ENCODE results near the gene MUS81.
A peak's percentile ranks its signal among the peaks of the same experiment; 100 is the strongest.

MUS81 gene

DNA sequence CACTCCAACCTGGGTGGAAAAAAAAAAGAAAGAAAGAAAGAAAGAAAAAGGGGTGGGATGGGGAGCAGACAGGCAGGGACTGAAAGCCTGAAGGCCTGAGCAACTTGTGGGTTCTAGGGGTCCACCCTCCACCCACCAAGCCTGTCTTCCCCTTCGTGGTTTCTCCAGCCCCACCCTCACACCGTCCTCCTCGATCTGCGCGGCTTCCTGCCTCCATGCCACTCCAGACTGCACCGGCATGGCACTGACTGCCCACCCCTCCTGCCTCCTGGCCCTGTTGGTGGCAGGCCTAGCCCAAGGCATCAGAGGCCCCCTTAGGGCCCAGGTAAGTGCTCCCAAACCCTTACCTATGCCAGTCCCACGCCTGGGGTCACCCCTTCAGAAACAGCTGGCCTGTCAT is 19.4 kb downstream of the MUS81 start, which contains the start of gene CTSW:
Gene CTSW (plus strand): TSS at position 221 of the 400 bp plus-strand sequence. CDS start 18 bp downstream, at position 239.
- H3K4me2 ChIP-seq (ENCODE audit: low read depth, low read length), result peak within 1 kb of the TSS; percentile 91; the same call in 1 of the 2 replicates
- TF ChIP-seq EZH2phosphoT487 (IDR thresholded peaks at IDR 0.05; ENCODE audit: low read length) (no peak), EZH2 (optimal IDR thresholded peaks at IDR 0.05; ENCODE audit: low read depth, low read length) (no peak)
- TF ChIP-seq, protein P1, sequence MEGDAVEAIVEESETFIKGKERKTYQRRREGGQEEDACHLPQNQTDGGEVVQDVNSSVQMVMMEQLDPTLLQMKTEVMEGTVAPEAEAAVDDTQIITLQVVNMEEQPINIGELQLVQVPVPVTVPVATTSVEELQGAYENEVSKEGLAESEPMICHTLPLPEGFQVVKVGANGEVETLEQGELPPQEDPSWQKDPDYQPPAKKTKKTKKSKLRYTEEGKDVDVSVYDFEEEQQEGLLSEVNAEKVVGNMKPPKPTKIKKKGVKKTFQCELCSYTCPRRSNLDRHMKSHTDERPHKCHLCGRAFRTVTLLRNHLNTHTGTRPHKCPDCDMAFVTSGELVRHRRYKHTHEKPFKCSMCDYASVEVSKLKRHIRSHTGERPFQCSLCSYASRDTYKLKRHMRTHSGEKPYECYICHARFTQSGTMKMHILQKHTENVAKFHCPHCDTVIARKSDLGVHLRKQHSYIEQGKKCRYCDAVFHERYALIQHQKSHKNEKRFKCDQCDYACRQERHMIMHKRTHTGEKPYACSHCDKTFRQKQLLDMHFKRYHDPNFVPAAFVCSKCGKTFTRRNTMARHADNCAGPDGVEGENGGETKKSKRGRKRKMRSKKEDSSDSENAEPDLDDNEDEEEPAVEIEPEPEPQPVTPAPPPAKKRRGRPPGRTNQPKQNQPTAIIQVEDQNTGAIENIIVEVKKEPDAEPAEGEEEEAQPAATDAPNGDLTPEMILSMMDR (IDR thresholded peaks at IDR 0.05; ENCODE audit: low read length), result no peak
- H3K9me2 ChIP-seq (replicated peaks; ENCODE audit: insufficient read depth, low read length), result no peaks in the 10 kb centered on the region
- H3K79me2 ChIP-seq (ENCODE audit: low read length), result peaks cover 8% of the 10 kb centered on the region
- no peak for DNase-seq
- H4K20me1 ChIP-seq (ENCODE audit: insufficient read depth, low read length), result no peaks in the 10 kb centered on the region
- no peak within 1 kb of the TSS for H3K4me3 ChIP-seq (ENCODE audit: low read length)
- H3K9me3 ChIP-seq (replicated peaks; ENCODE audit: insufficient read depth, low read length), result no peaks in the 10 kb centered on the region
- no peaks in the 10 kb centered on the region for H3F3A ChIP-seq (ENCODE audit: insufficient read depth, low read length)
- H3K36me3 ChIP-seq (replicated peaks; ENCODE audit: insufficient read depth, low read length), result peaks cover 8% of the 10 kb centered on the region
- H3K4me1 ChIP-seq (ENCODE audit: low read length), result peaks cover 12% of the 10 kb centered on the region; the same call in 1 of the 2 replicates
- no peak within 1 kb of the TSS for H3K9ac ChIP-seq (ENCODE audit: low read length)
- H2AFZ ChIP-seq (ENCODE audit: low read length), result no peak within 1 kb of the TSS
- H3K27ac ChIP-seq (ENCODE audit: low read length), result no peak within 1 kb of the TSS
- H3K27me3 ChIP-seq (replicated peaks; ENCODE audit: insufficient read depth, low read length), result no peaks in the 10 kb centered on the region

DNA sequence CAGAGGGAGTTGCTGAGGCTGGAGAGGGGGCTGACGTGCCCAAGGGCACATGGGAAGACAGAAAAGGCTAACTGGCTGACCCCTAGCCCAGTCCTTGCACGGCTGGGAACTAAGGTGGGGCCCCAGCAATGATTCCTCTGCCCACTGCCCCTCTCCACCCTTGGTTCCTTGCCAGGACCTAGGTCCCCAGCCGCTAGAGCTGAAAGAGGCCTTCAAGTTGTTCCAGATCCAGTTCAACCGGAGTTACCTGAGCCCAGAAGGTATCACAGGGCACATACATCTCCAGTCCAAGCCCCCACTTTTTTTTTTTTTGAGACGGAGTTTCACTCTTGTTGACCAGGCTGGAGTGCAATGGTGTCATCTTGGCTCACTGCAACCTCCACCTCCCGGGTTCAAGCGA is 19.8 kb downstream of the MUS81 start:
- H3K4me1 ChIP-seq (ENCODE audit: low read length), result peaks cover 12% of the 10 kb centered on the region; the same call in 1 of the 2 replicates
- no peaks in the 10 kb centered on the region for H4K20me1 ChIP-seq (ENCODE audit: insufficient read depth, low read length)
- no peak overlapping the region for H2AFZ ChIP-seq (ENCODE audit: low read length)
- no peak for DNase-seq
- peaks cover 8% of the 10 kb centered on the region for H3K79me2 ChIP-seq (ENCODE audit: low read length)
- no peaks in the 10 kb centered on the region for H3K9me3 ChIP-seq (replicated peaks; ENCODE audit: insufficient read depth, low read length)
- H3K4me2 ChIP-seq (ENCODE audit: low read depth, low read length), result no peak overlapping the region
- H3K9me2 ChIP-seq (replicated peaks; ENCODE audit: insufficient read depth, low read length), result no peaks in the 10 kb centered on the region
- H3K4me3 ChIP-seq (ENCODE audit: low read length), result no peak overlapping the region
- H3K27me3 ChIP-seq (replicated peaks; ENCODE audit: insufficient read depth, low read length), result no peaks in the 10 kb centered on the region
- TF ChIP-seq EZH2phosphoT487 (IDR thresholded peaks at IDR 0.05; ENCODE audit: low read length) (no peak), EZH2 (optimal IDR thresholded peaks at IDR 0.05; ENCODE audit: low read depth, low read length) (no peak)
- TF ChIP-seq, protein P1 (IDR thresholded peaks at IDR 0.05; ENCODE audit: low read length), result no peak
- H3K9ac ChIP-seq (ENCODE audit: low read length), result no peak overlapping the region
- H3F3A ChIP-seq (ENCODE audit: insufficient read depth, low read length), result no peaks in the 10 kb centered on the region
- peaks cover 8% of the 10 kb centered on the region for H3K36me3 ChIP-seq (replicated peaks; ENCODE audit: insufficient read depth, low read length)
- no peak overlapping the region for H3K27ac ChIP-seq (ENCODE audit: low read length)

DNA sequence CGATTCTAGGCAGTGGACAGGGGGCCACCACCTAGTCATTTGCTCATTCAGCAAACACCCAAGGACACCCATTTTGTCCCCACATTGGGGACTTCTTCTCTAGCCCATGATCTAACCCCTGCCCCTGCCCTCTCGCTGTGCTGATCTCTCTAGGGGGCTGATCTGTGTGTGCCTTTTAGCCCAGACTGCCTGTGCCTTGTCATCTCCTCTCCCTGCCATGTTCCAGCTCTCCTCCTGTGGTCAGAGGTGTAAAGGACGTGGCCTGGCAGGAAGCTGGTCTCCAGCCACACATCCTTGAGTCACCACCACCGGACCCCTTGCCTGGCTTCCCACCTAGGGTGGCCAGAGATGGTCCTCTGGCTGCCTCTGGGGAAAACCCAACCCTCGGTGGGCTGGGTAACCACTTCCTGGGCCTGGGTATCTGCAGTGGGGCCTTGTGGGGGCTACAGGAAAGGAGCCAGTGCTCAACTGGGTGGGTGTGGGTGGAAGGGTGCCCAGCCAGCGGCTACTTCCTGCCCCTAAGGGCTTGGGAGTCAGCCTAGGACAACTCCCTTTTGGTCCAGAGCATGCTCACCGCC is 20.7 kb downstream of the MUS81 start:
- peaks cover 8% of the 10 kb centered on the region for H3K36me3 ChIP-seq (replicated peaks; ENCODE audit: insufficient read depth, low read length)
- no peaks in the 10 kb centered on the region for H3K27me3 ChIP-seq (replicated peaks; ENCODE audit: insufficient read depth, low read length)
- peaks cover 12% of the 10 kb centered on the region; the same call in 1 of the 2 replicates for H3K4me1 ChIP-seq (ENCODE audit: low read length)
- no peak for DNase-seq
- no peak overlapping the region for H3K4me3 ChIP-seq (ENCODE audit: low read length)
- H3K9me2 ChIP-seq (replicated peaks; ENCODE audit: insufficient read depth, low read length), result no peaks in the 10 kb centered on the region
- no peak for TF ChIP-seq EZH2phosphoT487 (IDR thresholded peaks at IDR 0.05; ENCODE audit: low read length)
- TF ChIP-seq, protein P1 (IDR thresholded peaks at IDR 0.05; ENCODE audit: low read length), result no peak
- no peak for TF ChIP-seq EZH2 (optimal IDR thresholded peaks at IDR 0.05; ENCODE audit: low read depth, low read length)
- no peaks in the 10 kb centered on the region for H3K9me3 ChIP-seq (replicated peaks; ENCODE audit: insufficient read depth, low read length)
- no peaks in the 10 kb centered on the region for H3F3A ChIP-seq (ENCODE audit: insufficient read depth, low read length)
- H2AFZ ChIP-seq (ENCODE audit: low read length), result no peak overlapping the region
- no peak overlapping the region for H3K9ac ChIP-seq (ENCODE audit: low read length)
- H3K27ac ChIP-seq (ENCODE audit: low read length), result no peak overlapping the region
- H3K4me2 ChIP-seq (ENCODE audit: low read depth, low read length), result no peak overlapping the region
- peaks cover 8% of the 10 kb centered on the region for H3K79me2 ChIP-seq (ENCODE audit: low read length)
- no peaks in the 10 kb centered on the region for H4K20me1 ChIP-seq (ENCODE audit: insufficient read depth, low read length)
